HepG2 (cell line): ENCODE results near the gene CAMTA1. TPM values are rescaled to one million over a fixed set of nuclear protein-coding genes. Genes with fewer than 3 reads are reported as not detected.

ENCODE experiments used
- GABPB1 ChIP-seq: IDR thresholded peaks from 2 replicates; pipeline ENCODE4 v1.6.1; 2016; ENCODE audit warnings: mild to moderate bottlenecking, missing genetic modification reagents, moderate library complexity, missing compliant biosample characterization
- IKZF4 ChIP-seq: sonication (generic); formaldehyde crosslinking; IDR thresholded peaks from 2 replicates; pipeline ENCODE4 v1.5.1; 2020; ENCODE audit warnings: borderline replicate concordance, mild to moderate bottlenecking, low read depth, missing genetic modification reagents; ENCODE audit errors: not compliant biosample characterization
- JUNB ChIP-seq: sonication (generic); formaldehyde crosslinking; IDR thresholded peaks from 2 replicates; pipeline ENCODE4 v1.8.0; 2022; ENCODE audit warnings: missing genetic modification reagents, mild to moderate bottlenecking, borderline replicate concordance
- MZF1 ChIP-seq: sonication (generic); formaldehyde crosslinking; IDR thresholded peaks from 2 replicates; pipeline ENCODE4 v1.8.1; 2023; ENCODE audit warnings: mild to moderate bottlenecking, missing genetic modification reagents, borderline replicate concordance
- RBM22 ChIP-seq: fragments of 200-400 bp; formaldehyde crosslinking; optimal IDR thresholded peaks from 2 replicates; pipeline ENCODE3; 2017; ENCODE audit warnings: mild to moderate bottlenecking, low read length, moderate library complexity
- SRSF9 ChIP-seq: fragments of 200-400 bp; formaldehyde crosslinking; IDR thresholded peaks from 2 replicates; pipeline ENCODE4 v1.6.1; 2018; ENCODE audit warnings: borderline replicate concordance, mild to moderate bottlenecking, low read depth, low read length; ENCODE audit not compliant: insufficient read depth, poor library complexity, severe bottlenecking
- ZBTB14 ChIP-seq: sonication (generic); formaldehyde crosslinking; IDR thresholded peaks from 2 replicates; pipeline ENCODE4 v1.4.0; 2020; ENCODE audit warnings: missing genetic modification reagents
- ZC3H13 ChIP-seq: sonication (generic); formaldehyde crosslinking; IDR thresholded peaks from 2 replicates; pipeline ENCODE4 v1.8.1; 2023; ENCODE audit warnings: mild to moderate bottlenecking, missing genetic modification reagents, moderate library complexity
- ZFP36L2 ChIP-seq: sonication (generic); formaldehyde crosslinking; IDR thresholded peaks from 2 replicates; pipeline ENCODE4 v1.4.0; 2020; ENCODE audit warnings: missing genetic modification reagents
- ZNF225 ChIP-seq: sonication (generic); formaldehyde crosslinking; IDR thresholded peaks from 2 replicates; pipeline ENCODE4 v1.4.0; 2020; ENCODE audit warnings: mild to moderate bottlenecking, missing genetic modification reagents
- ZNF281 ChIP-seq: sonication (generic); formaldehyde crosslinking; IDR thresholded peaks from 2 replicates; pipeline ENCODE4 v1.4.0; 2020; ENCODE audit warnings: missing genetic modification reagents, borderline replicate concordance
- ZNF687 ChIP-seq: sonication (generic); formaldehyde crosslinking; IDR thresholded peaks from 2 replicates; pipeline ENCODE4 v1.5.1; 2020; ENCODE audit warnings: mild to moderate bottlenecking, missing genetic modification reagents, moderate library complexity
- ZNF776 ChIP-seq: sonication (generic); formaldehyde crosslinking; IDR thresholded peaks from 2 replicates; pipeline ENCODE4 v1.4.0; 2020; ENCODE audit warnings: mild to moderate bottlenecking, missing genetic modification reagents
- ZNF816 ChIP-seq: sonication (generic); formaldehyde crosslinking; IDR thresholded peaks from 2 replicates; pipeline ENCODE4 v1.8.0; 2022; ENCODE audit warnings: missing genetic modification reagents, mild to moderate bottlenecking, borderline replicate concordance
- ZNF878 ChIP-seq: sonication (generic); formaldehyde crosslinking; IDR thresholded peaks from 2 replicates; pipeline ENCODE4 v1.8.1; 2023; ENCODE audit warnings: mild to moderate bottlenecking, missing genetic modification reagents, moderate library complexity
- polyA plus RNA-seq, 8 experiments: library from polyadenylated mRNA; depleted of rRNA in 3 of 8; stranded (reverse) in 7 of 8; unstranded in 1 of 8; fragments of >200 nt; fragmentation: Illumina TruSeq in 4 of 8; extraction: Trizol in 4 of 8; gene quantifications; 2 replicates each; pipeline versions ENCODE4 v1.2.1 to v1.2.3, GENCODE V29; 2011 to 2016; ENCODE audit warnings: low read depth in 4 of 8, missing spikeins in 1 of 8, mixed read lengths in 1 of 8; ENCODE audit not compliant: insufficient read depth in 1 of 8
- total RNA-seq, 5 experiments: library from RNA; depleted of rRNA; stranded (reverse); fragments of >200 nt; fragmentation: Illumina TruSeq; extraction: Trizol; gene quantifications; 2 replicates each; pipeline ENCODE4 v1.2.3, GENCODE V29; 2016; ENCODE audit warnings: low read depth in 1 of 5
- TF ChIP-seq, protein P1 (sequence below): sonication (generic); formaldehyde crosslinking; IDR thresholded peaks from 2 replicates; pipeline ENCODE4 v1.4.0; 2020; ENCODE audit warnings: missing genetic modification reagents
- TF ChIP-seq, protein P2 (sequence below): sonication (generic); IDR thresholded peaks from 2 replicates; pipeline ENCODE4 v1.6.1; 2016; ENCODE audit warnings: low read depth, borderline replicate concordance

Gene CAMTA1
- total and polyA plus RNA-seq, 2 of the 13 experiments (the other 11 are each of a cell fraction or from before 2014, with no cell fraction given) = 25.0 to 36.4 TPM

- TF ChIP-seq, protein P1, sequence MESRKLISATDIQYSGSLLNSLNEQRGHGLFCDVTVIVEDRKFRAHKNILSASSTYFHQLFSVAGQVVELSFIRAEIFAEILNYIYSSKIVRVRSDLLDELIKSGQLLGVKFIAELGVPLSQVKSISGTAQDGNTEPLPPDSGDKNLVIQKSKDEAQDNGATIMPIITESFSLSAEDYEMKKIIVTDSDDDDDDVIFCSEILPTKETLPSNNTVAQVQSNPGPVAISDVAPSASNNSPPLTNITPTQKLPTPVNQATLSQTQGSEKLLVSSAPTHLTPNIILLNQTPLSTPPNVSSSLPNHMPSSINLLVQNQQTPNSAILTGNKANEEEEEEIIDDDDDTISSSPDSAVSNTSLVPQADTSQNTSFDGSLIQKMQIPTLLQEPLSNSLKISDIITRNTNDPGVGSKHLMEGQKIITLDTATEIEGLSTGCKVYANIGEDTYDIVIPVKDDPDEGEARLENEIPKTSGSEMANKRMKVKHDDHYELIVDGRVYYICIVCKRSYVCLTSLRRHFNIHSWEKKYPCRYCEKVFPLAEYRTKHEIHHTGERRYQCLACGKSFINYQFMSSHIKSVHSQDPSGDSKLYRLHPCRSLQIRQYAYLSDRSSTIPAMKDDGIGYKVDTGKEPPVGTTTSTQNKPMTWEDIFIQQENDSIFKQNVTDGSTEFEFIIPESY = no peak
- no peak for TF ChIP-seq ZBTB14 (CRISPR knock-in tag)
- no peak for TF ChIP-seq RBM22
- TF ChIP-seq IKZF4 (CRISPR knock-in tag) = no peak
- TF ChIP-seq JUNB (CRISPR knock-in tag) = no peak
- no peak for TF ChIP-seq ZC3H13
- TF ChIP-seq, protein P2, sequence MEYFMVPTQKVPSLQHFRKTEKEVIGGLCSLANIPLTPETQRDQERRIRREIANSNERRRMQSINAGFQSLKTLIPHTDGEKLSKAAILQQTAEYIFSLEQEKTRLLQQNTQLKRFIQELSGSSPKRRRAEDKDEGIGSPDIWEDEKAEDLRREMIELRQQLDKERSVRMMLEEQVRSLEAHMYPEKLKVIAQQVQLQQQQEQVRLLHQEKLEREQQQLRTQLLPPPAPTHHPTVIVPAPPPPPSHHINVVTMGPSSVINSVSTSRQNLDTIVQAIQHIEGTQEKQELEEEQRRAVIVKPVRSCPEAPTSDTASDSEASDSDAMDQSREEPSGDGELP = no peak
- peak; percentile 40; the same call in 1 of the 2 replicates for TF ChIP-seq GABPB1 (CRISPR knock-in tag)
- TF ChIP-seq ZNF776 (CRISPR knock-in tag) = no peak
- TF ChIP-seq MZF1 (CRISPR knock-in tag) = no peak
- no peak for TF ChIP-seq ZNF225 (CRISPR knock-in tag)
- TF ChIP-seq ZNF878 (CRISPR knock-in tag) = no peak
- no peak for TF ChIP-seq ZFP36L2 (CRISPR knock-in tag)
- peak; percentile 46; the same call in 1 of the 2 replicates for TF ChIP-seq ZNF281 (CRISPR knock-in tag)
- TF ChIP-seq ZNF687 (CRISPR knock-in tag) = peak; percentile 56
- no peak for TF ChIP-seq SRSF9
- TF ChIP-seq ZNF816 (CRISPR knock-in tag) = 0 out of 2 replicates have a peak, but pooled peaks have one; percentile 43
Measured at GRCh38 chr1:6785728-6786505, 663 bp downstream of the CAMTA1 start (continued).
